Measurements from ENCODE around the gene CLDN24.

CLDN24 gene

DNA sequence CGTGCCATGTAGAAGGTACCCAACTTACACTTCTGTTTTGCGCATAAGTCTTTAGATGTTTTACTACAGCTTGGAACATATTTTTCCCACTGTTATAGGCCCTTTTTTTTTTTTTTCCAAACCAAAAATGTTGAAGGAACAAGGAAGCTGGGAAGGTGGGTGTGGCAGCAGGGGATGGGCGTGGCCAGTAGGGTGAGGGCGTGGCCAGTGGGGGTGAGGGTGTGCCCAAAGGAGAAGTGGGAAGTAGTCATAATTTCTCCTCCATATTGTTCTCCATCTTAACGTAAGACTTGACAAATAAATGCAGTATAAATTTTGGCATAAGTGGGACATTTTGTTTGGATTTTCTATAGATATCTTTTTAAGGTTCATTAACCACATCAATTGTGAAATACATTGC lies 32.5 kb downstream of the CLDN24 start:
- TF ChIP-seq TAF1 (IDR thresholded peaks at IDR 0.05; ENCODE audit: borderline replicate concordance, insufficient read depth, low read length) (no peak), SIN3A (IDR thresholded peaks at IDR 0.05; ENCODE audit: borderline replicate concordance, insufficient read depth, low read length) (no peak), FOXP2 (optimal IDR thresholded peaks at IDR 0.05; ENCODE audit: borderline replicate concordance, extremely low read depth, extremely low read length, insufficient read depth) (no peak)

GRCh38 chr4:183288955-183289354 lies 33.3 kb downstream of the CLDN24 start:
- TF ChIP-seq FOXP2 (optimal IDR thresholded peaks at IDR 0.05; ENCODE audit: borderline replicate concordance, extremely low read depth, extremely low read length, insufficient read depth): no peak
- no peak for TF ChIP-seq TAF1 (IDR thresholded peaks at IDR 0.05; ENCODE audit: borderline replicate concordance, insufficient read depth, low read length)
- no peak for TF ChIP-seq REST (IDR thresholded peaks at IDR 0.05; ENCODE audit: insufficient read depth in 1 of 2, low read depth in 2 of 2, low read length in 2 of 2)
- TF ChIP-seq SIN3A (IDR thresholded peaks at IDR 0.05; ENCODE audit: borderline replicate concordance, insufficient read depth, low read length): no peak
- TF ChIP-seq POLR2AphosphoS5 (IDR thresholded peaks at IDR 0.05; ENCODE audit: low read depth, low read length): no peak

GRCh38 chr4:183287677-183288076 lies 34.5 kb downstream of the CLDN24 start:
- no peak for TF ChIP-seq TAF1 (IDR thresholded peaks at IDR 0.05; ENCODE audit: borderline replicate concordance, insufficient read depth, low read length)
- TF ChIP-seq FOXP2 (optimal IDR thresholded peaks at IDR 0.05; ENCODE audit: borderline replicate concordance, extremely low read depth, extremely low read length, insufficient read depth): no peak

DNA sequence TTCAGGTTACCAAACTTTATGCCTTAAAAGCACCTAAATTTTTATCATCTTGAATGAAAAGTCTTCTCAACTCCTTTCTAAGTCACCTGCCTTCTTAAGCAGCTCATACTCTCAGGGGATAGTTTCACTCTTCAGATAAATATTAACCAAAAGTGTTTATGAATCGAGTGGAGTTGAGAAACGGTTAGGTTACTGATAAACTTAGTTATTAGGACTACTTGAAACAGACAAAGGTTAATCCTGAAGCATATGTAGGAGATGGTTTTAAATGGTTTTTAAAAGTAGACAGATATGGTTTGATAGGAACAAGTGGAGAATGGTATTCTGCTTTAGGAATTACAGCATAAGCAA lies 34.9 kb downstream of the CLDN24 start:
- no peak for TF ChIP-seq POLR2AphosphoS5 (IDR thresholded peaks at IDR 0.05; ENCODE audit: low read depth, low read length)
- TF ChIP-seq TAF1 (IDR thresholded peaks at IDR 0.05; ENCODE audit: borderline replicate concordance, insufficient read depth, low read length): no peak

DNA sequence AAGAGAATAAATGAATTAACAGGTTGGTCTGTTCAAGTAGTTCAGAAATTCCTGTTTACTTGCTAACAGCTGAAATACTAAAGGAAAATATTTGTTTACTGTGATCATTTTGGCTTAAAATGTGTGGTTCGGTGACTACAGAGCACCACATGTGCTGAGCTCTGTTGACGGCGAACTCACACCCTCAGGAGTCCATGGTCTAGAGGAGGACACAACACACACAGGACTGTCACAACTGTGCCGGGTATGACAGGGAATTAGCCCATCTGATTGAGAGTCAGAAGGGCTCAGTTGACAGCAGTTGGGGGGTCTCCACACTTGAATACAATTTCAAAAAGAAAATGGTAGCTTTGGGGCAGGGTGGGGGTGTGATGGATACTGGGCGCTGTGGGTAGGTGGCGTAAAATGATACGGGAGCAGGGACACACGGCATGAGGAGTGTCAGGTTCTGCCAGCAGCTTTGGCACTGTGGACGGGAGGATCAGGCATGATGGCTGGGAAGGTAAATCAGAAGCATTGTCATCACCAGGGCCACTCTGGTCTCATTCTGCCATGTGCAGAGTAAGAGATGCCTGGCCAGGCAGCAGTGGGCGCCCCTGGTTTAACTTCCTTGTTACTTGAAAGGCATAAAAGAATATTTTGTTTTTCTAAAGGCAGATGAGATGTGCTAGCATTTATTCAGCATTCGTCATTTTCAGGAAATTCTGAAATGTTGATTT lies 35.5 kb downstream of the CLDN24 start:
- TF ChIP-seq SIN3A (IDR thresholded peaks at IDR 0.05; ENCODE audit: borderline replicate concordance, insufficient read depth, low read length) (no peak), TAF1 (IDR thresholded peaks at IDR 0.05; ENCODE audit: borderline replicate concordance, insufficient read depth, low read length) (no peak), REST (IDR thresholded peaks at IDR 0.05; ENCODE audit: insufficient read depth in 1 of 2, low read depth in 2 of 2, low read length in 2 of 2) (no peak), POLR2AphosphoS5 (IDR thresholded peaks at IDR 0.05; ENCODE audit: low read depth, low read length) (no peak), FOXP2 (optimal IDR thresholded peaks at IDR 0.05; ENCODE audit: borderline replicate concordance, extremely low read depth, extremely low read length, insufficient read depth) (no peak)

- TF ChIP-seq POLR2AphosphoS5 (IDR thresholded peaks at IDR 0.05; ENCODE audit: low read depth, low read length): no peak
Measured at GRCh38 chr4:183285886-183286285, 36.3 kb downstream of the CLDN24 start.

GRCh38 chr4:183284965-183285364 lies 37.3 kb downstream of the CLDN24 start:
- no peak for TF ChIP-seq POLR2AphosphoS5 (IDR thresholded peaks at IDR 0.05; ENCODE audit: low read depth, low read length)
- TF ChIP-seq SIN3A (IDR thresholded peaks at IDR 0.05; ENCODE audit: borderline replicate concordance, insufficient read depth, low read length): no peak
- TF ChIP-seq REST (IDR thresholded peaks at IDR 0.05; ENCODE audit: insufficient read depth in 1 of 2, low read depth in 2 of 2, low read length in 2 of 2): no peak
- no peak for TF ChIP-seq TAF1 (IDR thresholded peaks at IDR 0.05; ENCODE audit: borderline replicate concordance, insufficient read depth, low read length)
- TF ChIP-seq FOXP2 (optimal IDR thresholded peaks at IDR 0.05; ENCODE audit: borderline replicate concordance, extremely low read depth, extremely low read length, insufficient read depth): no peak
